BJ (cell line): ENCODE results near the gene CD300A. TPM values are rescaled to one million over a fixed set of nuclear protein-coding genes. Genes with fewer than 3 reads are reported as not detected.

Source experiments
- CTCF ChIA-PET: fragments of 350-600 bp; formaldehyde crosslinking; extraction: SDS; loops from one replicate; lab custom pipeline; 2021; ENCODE audit warnings: antibody characterized with exemption, inconsistent platforms; lab: Yijun Ruan, JAX
- POLR2A ChIA-PET: fragments of 300-600 bp; sonication (Branson Sonifier 250); formaldehyde crosslinking; extraction: SDS; loops from one replicate; lab custom pipeline; 2021; ENCODE audit warnings: antibody characterized with exemption; lab: Charles Lee
- DNase-seq: peaks from one replicate; pipeline ENCODE4 v3.0.0-alpha.2; 2011; ENCODE audit warnings: low read depth
- H3K27me3 ChIP-seq: 2 replicates; pipeline ENCODE4 v1.6.0; 2011; ENCODE audit warnings: low read length; ENCODE audit not compliant: control insufficient read depth, insufficient read depth
- H3K36me3 ChIP-seq: 2 replicates; pipeline ENCODE4 v1.5.1; 2011; ENCODE audit warnings: low read length; ENCODE audit not compliant: control insufficient read depth, insufficient read depth
- H3K4me3 ChIP-seq: 2 replicates; pipeline ENCODE4 v1.5.1; 2011; ENCODE audit warnings: low read depth, mild to moderate bottlenecking, control low read depth, low read length
- polyA plus RNA-seq: library from polyadenylated mRNA; depleted of rRNA; stranded (reverse); fragments of >200 nt; gene quantifications from 2 replicates; pipeline ENCODE4 v1.2.3, GENCODE V29; 2011
- TF ChIP-seq, protein P1 (sequence below): IDR thresholded peaks from 2 replicates; pipeline ENCODE4 v1.5.1; 2011; ENCODE audit warnings: low read depth, mild to moderate bottlenecking, control low read depth, inconsistent platforms, low read length, moderate library complexity; ENCODE audit not compliant: insufficient read depth

CD300A gene
- polyA plus RNA-seq, 1 experiment = not detected

DNA sequence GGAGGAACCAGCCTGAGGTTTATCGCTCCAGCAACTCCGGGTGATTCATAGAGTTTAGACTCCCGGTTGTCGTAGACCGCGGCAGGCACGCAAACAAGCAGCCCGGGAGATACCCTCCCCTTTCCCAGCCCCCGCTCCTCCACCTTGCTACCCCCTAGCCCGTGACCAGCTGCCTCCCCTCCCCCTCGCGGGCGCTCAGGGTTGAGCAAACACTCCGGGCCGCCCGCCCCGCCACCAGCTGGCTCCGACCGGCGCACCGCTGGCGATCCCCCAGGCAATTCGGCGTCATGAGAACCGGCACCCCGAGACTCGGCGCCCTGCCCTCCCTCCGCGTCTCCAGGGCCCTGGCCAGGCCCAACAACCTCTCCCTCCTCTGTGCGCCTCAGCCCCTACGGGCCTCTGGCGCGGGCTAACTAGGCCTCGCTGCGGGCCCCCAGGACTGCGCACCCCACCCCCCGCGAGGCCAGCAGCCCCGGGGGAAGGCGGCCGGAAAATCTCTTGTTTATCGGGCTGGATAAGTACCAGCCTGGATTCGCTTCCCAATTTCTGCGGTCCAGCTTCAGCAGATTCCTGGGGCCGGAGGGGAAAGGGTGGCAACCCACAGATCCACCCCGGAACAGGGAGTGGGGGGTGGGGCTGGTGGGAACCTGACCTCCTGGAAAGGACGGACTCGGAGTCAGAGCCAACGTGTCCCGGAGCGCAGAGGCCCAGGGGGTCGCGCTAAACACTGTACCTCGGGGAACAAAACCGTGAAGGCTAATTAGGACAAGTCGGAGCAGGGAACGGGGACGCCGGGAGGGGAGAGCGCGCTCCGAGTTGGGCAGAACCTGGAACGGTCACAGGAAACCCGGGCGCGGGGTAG, 35.5 kb upstream of the CD300A start:
- peak overlapping the region; percentile 12 for H3K4me3 ChIP-seq
- ChIA-PET POLR2A (no interaction called here), CTCF (interaction anchor here (2.1 kb wide), 1 partner anchor 26 kb away, joined by 8 read pairs; no protein-coding TSS in a partner anchor)
- TF ChIP-seq, protein P1, sequence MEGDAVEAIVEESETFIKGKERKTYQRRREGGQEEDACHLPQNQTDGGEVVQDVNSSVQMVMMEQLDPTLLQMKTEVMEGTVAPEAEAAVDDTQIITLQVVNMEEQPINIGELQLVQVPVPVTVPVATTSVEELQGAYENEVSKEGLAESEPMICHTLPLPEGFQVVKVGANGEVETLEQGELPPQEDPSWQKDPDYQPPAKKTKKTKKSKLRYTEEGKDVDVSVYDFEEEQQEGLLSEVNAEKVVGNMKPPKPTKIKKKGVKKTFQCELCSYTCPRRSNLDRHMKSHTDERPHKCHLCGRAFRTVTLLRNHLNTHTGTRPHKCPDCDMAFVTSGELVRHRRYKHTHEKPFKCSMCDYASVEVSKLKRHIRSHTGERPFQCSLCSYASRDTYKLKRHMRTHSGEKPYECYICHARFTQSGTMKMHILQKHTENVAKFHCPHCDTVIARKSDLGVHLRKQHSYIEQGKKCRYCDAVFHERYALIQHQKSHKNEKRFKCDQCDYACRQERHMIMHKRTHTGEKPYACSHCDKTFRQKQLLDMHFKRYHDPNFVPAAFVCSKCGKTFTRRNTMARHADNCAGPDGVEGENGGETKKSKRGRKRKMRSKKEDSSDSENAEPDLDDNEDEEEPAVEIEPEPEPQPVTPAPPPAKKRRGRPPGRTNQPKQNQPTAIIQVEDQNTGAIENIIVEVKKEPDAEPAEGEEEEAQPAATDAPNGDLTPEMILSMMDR = no peak
- no peaks in the 10 kb centered on the region for H3K36me3 ChIP-seq
- DNase-seq = no peak
- peaks cover 17% of the 10 kb centered on the region for H3K27me3 ChIP-seq

DNA sequence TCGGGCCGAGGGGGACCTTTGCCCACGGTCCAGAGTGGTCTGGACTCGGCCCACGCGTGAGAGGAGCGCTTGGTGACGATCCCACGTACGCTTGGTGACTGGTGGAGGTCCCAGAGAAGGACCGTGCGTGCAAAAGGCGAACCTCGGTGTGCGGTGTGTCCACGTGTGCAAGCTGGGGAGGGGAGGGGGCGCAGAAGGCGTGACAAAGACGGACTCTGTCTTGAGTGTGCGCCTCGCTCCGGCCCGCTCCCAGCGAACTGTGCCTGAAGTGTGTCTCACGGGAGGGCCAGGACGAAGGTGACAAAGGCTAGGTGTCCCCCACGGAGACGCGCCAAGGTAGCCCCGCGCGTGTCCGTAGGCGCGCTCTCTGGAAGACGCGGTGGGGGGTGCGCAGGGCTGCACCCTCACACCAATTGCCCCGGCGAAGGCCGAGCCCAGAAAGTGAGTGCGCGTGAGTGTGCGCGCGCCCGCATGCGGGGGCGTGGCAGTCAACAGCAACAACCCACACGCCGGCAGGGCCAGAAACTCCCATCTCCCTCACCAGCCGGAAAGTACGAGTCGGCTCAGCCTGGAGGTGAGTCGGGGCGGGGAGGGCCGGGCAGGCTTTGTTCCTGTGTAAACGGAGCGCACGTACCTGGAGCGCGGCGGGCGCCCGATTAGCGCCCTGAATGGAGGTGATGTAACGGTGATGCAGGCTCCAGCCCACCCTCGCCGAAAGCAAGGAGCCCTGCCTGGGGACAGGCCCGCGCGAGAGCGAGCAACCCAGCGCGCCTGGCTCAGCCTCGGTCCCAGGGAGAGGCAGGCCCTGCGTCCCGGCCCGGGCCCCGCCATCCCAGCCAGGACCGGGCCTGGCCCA, 34.6 kb upstream of the CD300A start, which contains the start of gene GPRC5C:
GPRC5C (plus strand) TSS at position 521 of the 856 bp plus-strand sequence. CDS start 7,689 bp downstream, outside the sequence.
- Histone ChIP-seq H3K27me3 (peaks cover 17% of the 10 kb centered on the region), H3K36me3 (no peaks in the 10 kb centered on the region), H3K4me3 (peak within 1 kb of the TSS; percentile 19)
- ChIA-PET CTCF (interaction anchor here (2.1 kb wide), 1 partner anchor 25 kb away, joined by 8 read pairs; no protein-coding TSS in a partner anchor), POLR2A (no interaction called here)
- DNase-seq = no peak
- TF ChIP-seq, protein P1 = no peak

DNA sequence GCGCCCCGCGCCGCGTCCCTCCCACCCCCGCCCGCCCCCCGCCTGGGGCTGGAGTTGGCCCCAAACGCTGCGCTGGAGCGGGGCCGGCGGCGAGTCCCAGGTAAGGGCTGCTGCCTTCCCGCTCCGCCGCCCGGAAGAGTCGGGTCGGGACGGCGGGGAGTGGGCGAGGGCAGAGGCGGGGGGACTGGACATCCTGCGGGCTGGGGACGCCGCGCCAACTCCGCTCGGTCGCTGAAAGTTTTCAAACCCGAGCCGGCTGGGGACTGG, 34.1 kb upstream of the CD300A start:
- TF ChIP-seq, protein P1 = no peak
- no peak for DNase-seq
- H3K4me3 ChIP-seq = no peak overlapping the region
- no peaks in the 10 kb centered on the region for H3K36me3 ChIP-seq
- POLR2A ChIA-PET = no interaction called here
- peaks cover 17% of the 10 kb centered on the region for H3K27me3 ChIP-seq
- CTCF ChIA-PET = no interaction called here

DNA sequence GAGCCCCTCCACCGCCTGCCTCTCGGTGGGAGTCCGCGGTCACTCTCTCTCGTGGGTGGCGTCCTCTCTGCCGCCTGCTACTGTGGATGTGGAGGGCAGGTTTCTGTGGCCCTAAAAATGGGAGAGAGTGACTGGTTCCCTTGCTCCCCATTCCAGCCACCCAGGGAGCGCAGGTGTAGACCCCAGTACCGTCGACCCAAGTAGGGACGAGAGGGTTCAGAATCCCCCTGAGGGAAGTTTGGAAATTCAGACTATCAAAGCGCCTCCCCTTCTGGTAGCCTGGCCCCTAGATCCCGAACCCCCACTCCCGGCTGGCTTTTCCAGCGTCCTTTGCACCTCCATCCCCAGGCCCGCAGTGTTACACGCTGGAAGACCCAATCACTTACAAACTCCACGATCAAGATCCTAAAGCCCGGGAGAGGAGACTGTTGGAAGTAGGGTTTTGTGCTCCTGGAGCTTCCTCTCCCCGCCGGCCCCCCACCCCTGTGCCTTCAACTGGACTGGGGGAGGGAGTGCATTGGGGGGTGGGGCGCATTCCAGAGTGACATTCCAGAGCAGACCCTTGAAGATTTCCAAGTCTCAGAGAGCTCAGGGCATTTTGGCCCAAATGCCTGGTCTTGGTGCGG, 33.6 kb upstream of the CD300A start:
- Histone ChIP-seq H3K36me3 (no peaks in the 10 kb centered on the region), H3K27me3 (peaks cover 17% of the 10 kb centered on the region), H3K4me3 (no peak overlapping the region)
- POLR2A ChIA-PET = no interaction called here
- CTCF ChIA-PET = no interaction called here
- no peak for DNase-seq
- TF ChIP-seq, protein P1 = no peak
